T-helper 9 cell (primary cell): ENCODE measurements around the gene SLFN12L.
A peak's percentile ranks its signal among the peaks of the same experiment; 100 is the strongest.
"Not testable (repeated sequence)": the region's sequence is repeated elsewhere in the genome, so short reads cannot be mapped to it uniquely, and the experiment has no call there.

Experiments used
- DNase-seq: peaks from one replicate; pipeline ENCODE4 v3.0.0-alpha.2; 2020

SLFN12L gene

GRCh38 chr17:35493040-35493439 lies 44.4 kb downstream of the SLFN12L start:
- no peak for DNase-seq

- DNase-seq = no peak
These were observed 46.1 kb downstream of the SLFN12L start for GRCh38 chr17:35491417-35491816.

GRCh38 chr17:35489944-35490343 lies 47.5 kb downstream of the SLFN12L start:
- DNase-seq = no peak

GRCh38 chr17:35488991-35489390 lies 48.5 kb downstream of the SLFN12L start:
- no peak for DNase-seq

GRCh38 chr17:35486920-35487732 lies 50.4 kb downstream of the SLFN12L start:
- peak; percentile 59 for DNase-seq

- no peak for DNase-seq
These were observed 58.2 kb downstream of the SLFN12L start for GRCh38 chr17:35479271-35479670.

- DNase-seq = no peak
These were observed 60.2 kb downstream of the SLFN12L start for GRCh38 chr17:35477248-35477647.

GRCh38 chr17:35476283-35476820 lies 61.1 kb downstream of the SLFN12L start:
- no peak for DNase-seq

- DNase-seq = no peak
These were observed 69.0 kb downstream of the SLFN12L start for GRCh38 chr17:35468475-35468874.

GRCh38 chr17:35467824-35468223 lies 69.7 kb downstream of the SLFN12L start:
- no peak for DNase-seq

GRCh38 chr17:35460354-35460851 lies 77.1 kb downstream of the SLFN12L start:
- peak; percentile 48 for DNase-seq

GRCh38 chr17:35454035-35454434 lies 83.4 kb downstream of the SLFN12L start:
- DNase-seq = not testable (repeated sequence)

GRCh38 chr17:35453171-35453570 lies 84.3 kb downstream of the SLFN12L start:
- DNase-seq = no peak

GRCh38 chr17:35449371-35449931 lies 88.0 kb downstream of the SLFN12L start:
- no peak for DNase-seq

GRCh38 chr17:35448899-35449227 lies 88.6 kb downstream of the SLFN12L start:
- no peak for DNase-seq

- peak; percentile 75 for DNase-seq
These were observed 89.1 kb downstream of the SLFN12L start, which contains the start of gene SLFN13 for GRCh38 chr17:35448214-35448898. SLFN13 (minus strand) TSS chr17:35448766; CDS start chr17:35445680, 3,086 bp downstream.

- DNase-seq = no peak
These were observed 90.0 kb downstream of the SLFN12L start for GRCh38 chr17:35447499-35447898.

GRCh38 chr17:35438433-35438832 lies 99.0 kb downstream of the SLFN12L start:
- DNase-seq = no peak

- DNase-seq = peak; percentile 20
These were observed 104.2 kb downstream of the SLFN12L start for GRCh38 chr17:35433075-35433894.

GRCh38 chr17:35432176-35433074 lies 105.1 kb downstream of the SLFN12L start, which contains the start of gene SLFN12:
SLFN12 (minus strand) TSS chr17:35432500; CDS start chr17:35423028, 9,472 bp downstream.
- DNase-seq = peak; percentile 19

- no peak for DNase-seq
These were observed 107.8 kb downstream of the SLFN12L start for GRCh38 chr17:35429702-35430101.
